NOMO-1 treated with dmso at 0.1 percent for 144 hours (cell line): ENCODE results near the gene SERBP1.
"Not testable (repeated sequence)": the region's sequence is repeated elsewhere in the genome, so short reads cannot be mapped to it uniquely, and the experiment has no call there.

Experiments used
- DNase-seq: peaks from one replicate; lab custom pipeline; 2025; ENCODE audit not compliant: unreplicated experiment; lab: John Stamatoyannopoulos, UW

The SERBP1 gene

DNA sequence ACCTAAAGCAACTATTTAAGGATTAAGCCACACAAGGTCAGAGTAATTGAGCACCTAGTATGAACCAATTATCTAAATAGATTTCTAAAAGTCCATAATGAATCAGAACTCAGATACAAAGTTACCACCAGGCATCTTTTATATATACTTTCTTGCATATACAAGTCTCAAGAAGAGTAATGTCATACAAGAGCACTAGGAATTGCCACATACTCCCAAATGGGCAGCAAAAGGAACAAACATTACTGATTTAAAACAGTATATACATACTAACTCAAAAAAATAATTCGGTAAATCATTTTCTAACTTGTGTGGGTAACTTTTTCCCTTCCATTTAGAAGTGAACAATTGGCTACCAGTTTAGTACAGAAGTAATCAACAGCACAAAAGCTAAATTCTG is 22.1 kb downstream of the SERBP1 start:
- no peak for DNase-seq

DNA sequence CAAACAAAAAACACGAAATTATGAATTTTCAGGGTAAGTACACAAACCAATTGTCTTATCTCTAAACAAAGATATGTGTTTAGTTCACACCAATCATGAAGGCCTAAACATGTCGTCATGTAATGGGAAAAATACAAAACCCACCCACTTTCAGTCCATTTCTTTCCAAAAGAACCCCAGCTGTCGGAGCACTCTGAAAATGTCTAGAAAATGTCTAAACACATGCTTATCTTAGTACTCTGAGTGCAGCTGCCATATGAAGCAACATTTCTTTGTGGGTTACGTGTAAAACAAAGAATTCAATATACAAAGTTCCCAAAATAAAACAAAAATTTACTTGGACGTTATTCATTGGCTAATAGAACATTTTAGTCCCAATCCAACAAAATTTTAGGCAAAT is 22.7 kb downstream of the SERBP1 start:
- no peak for DNase-seq

DNA sequence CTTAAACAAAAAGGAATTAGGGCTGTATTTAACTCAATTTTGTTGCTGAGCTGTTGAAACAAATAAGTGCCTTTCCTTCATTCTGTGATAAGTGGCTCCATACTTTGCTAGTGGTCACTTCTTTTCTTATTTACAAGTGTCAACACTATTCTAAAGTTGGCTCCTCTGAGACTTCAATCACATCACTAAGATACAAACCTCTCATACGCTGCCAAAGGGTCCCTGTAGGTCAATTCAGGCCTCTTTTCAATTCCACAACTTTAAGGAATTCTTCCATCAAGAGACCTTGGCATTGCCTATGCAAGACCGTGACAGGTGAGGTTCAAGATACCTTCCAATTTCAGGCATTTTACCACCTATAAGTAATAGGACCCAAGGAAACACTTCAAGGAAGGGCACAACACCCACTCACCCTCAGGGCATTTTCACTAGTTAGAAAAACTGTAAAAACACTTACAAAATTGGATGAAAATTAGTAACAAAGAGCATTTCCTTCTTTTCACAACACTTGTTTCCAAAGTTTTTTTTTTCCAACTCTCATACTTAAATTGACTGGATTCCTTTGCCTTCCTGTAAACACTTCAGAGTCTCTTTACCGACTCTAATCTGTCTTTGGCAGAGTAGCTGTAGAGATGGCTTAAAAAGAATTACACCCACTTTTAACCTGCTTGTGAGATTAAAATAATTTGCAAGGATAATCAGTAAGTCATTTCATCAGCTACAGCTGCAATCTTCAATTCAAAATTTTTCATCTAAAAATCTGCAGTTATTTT is 24.5 kb downstream of the SERBP1 start:
- DNase-seq, result no peak

DNA sequence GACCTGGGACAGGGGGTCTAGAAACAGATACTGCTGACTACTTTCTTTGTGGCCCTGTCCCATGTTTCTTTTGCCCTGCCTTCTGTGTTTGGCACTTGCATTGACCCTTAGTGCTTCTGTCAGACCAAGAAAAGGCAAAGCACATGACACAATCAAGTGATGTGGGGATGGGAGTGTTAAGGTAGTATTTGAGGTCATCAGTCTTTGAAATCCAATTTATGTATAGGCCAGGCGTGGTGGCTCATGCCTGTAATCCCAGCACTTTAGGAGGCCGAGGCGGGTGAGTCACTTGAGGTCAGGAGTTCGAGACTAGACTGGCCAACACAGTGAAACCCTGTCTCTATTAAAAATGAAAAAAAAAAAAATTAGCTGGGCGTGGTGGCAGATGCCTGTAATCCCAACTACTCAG is 26.0 kb downstream of the SERBP1 start:
- DNase-seq, result no peak

DNA sequence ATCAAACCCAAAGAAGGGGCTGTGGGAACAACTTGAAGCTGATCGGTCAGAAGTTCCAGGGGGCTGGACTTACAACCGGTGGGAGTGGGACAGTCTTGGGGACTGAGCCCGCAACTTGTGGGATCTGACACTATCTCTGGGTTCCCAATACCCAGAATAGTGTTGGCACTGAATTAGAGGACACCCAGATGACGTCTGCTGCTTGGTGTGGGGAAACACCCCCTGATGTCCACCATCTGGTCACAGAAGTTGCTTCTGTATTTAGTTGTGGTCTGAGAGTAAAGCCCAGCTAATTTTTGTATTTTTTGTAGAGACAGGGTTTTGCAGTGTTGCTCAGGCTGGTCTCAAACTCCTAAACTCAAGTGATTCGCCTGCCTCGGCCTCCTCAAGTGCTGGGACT is 28.8 kb downstream of the SERBP1 start:
- no peak for DNase-seq

DNA sequence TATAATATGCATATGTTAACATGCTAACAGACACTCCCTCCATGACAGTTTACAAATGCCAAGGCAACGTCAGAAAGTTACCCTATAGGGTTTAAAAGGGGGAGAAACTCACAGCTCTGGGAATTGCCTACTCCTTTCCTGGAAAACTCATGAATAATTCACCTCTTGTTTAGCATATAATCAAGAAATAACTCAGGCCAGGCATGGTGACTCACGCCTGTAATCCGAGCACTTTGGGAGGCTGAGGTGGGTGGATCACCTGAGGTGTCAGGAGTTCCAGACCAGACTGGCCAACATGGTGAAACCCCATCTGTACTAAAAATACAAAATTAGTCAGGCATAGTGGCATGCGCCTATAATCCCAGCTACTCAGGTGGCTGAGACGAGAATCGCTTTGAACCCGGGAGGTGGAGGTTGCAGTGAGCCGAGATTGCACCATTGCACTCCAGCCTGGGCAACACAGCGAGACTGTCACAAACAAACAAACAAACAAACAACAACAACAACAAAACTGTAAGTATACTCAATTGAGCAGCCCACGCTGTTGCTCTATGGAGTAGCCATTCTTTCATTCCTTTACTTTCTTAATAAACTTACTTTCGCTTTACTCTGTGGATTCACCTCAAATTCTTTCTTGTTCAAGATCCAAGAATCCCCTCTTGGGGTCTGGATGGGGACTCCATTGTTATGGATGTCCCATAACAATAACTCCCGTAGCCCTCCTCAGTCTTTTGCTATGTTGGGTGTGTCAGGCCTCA is 30.0 kb downstream of the SERBP1 start:
- not testable (repeated sequence) for DNase-seq

DNA sequence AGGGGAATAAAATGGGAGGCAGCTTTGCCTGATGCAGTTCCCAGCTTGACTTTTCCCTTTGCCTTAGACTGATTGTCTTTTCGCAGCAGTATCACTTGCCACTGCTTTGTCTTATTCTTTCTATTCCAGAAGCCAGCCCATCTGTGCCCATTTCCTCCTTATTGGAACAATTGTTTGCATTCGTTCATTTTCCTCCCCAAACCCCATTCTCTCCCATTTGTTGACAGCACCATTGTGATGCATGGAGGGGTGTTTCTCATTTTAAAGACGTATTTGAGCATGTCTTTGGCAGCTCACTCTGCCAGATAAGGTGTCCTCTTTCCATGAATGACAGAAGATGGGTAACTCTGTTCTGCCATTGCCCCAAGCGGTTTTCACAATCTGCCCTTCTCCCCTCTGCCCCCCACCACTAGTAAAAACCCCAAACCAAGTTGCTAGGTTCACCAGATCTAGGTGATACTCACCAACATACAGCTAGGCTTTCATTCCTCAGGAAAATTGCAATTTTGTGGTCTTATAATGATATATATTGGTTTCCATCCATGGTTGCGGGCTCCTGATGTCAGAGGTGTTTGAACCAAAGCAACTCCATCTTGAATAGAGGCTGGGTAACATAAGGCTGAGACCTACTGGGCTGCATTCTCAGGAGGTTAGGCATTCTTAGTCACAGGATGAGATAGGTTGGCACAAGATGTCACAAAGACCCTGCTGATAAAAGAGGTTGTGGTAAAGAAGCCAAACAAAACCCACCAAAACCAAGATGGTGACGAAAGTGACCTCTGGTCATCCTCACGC is 30.8 kb downstream of the SERBP1 start:
- no peak for DNase-seq

DNA sequence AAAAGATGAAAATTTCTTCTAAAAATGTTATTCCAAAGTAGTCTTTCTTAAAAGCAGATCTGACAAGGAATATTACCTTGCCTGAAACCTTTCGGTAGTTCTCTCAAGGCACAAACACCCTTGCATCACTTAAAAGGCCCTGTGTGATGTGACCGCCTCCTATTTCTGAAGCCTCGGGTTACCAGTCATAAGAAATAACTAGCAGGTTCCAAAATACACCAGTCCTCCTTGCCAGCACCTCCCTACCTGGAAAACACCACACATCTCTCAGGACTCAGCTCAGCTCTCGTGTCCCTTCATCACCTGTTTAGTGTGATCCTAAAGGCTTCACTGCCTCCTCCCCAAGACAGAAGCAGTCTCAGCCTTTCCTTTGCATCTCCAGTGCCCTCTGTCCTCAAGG is 35.7 kb downstream of the SERBP1 start:
- DNase-seq, result no peak

DNA sequence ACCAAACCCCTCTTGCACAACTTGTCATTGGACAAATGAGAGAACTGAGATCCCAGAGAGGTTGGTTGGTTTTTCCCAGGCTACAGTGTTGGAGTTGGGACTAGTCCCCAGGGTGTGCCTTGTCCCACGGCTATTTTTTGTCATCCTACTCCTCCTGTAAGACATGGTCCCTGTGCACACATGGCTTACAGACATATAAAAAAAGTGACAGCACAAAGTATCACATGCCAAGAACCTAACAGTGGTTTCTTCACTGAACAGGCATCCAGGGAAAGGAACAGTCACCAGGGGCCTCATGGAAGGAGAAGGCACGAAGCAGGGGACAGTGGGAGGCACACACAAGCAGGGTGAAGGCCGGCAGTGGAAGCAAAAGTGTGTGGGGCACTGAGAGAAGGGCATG is 36.5 kb downstream of the SERBP1 start:
- no peak for DNase-seq

DNA sequence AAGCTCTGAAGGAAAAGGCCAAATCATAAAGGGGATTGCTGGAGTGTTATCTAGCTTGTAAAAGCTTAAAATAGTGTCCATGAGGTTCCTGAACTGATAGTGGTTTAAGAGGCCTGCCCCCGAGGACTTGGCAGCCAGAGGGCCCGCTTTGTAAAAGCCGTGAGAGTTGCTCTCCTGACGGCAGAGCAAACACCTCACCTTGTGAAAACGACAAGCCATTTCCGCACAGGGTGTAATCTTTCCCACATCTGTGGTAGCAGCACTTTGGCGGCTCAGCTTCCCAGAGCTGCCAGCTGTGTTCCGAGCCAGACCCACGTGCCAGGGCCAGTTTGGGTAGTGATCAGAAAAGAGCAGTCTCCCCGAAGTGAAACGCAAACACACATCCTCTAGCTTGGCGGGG is 37.0 kb downstream of the SERBP1 start:
- no peak for DNase-seq

DNA sequence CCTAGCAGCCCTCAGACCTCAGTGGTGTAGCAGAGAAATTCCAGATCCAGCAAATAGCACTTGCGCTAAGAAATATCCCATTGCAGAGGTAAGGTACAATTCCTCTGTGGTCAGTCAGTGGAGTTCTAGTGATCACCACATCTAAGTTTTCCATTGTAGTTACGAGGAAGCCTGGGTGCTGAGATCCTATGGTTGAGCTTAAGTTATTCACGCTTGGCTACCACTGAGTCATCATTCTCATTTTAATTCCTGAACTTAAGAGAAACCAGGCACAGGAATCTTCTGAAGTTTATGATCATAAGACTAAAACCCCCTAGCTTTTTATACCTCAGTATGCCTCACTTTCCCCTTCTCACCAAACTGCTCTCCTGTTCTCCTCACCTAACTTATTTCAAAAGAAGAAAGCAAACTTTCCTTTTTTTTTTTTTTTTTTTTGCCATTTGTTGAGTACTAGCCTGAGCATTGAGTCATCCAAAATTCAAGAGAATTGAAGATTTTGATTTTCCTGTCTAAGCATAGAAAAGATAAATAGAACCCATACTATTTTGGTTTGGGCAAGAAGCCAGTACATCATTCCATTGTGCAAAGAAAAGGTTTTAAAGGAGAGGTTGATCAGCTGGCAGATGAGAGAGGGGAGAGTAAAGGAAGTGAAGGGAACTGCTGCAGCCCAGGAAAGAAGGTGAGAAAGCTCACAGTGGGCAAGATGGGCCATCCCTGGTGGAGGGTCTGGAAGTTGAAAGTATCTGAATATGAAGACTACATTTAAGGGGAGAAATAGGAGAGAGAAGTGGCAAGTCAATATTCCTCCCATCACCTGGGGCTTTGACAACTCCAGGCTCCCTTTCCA is 39.9 kb downstream of the SERBP1 start:
- no peak for DNase-seq

DNA sequence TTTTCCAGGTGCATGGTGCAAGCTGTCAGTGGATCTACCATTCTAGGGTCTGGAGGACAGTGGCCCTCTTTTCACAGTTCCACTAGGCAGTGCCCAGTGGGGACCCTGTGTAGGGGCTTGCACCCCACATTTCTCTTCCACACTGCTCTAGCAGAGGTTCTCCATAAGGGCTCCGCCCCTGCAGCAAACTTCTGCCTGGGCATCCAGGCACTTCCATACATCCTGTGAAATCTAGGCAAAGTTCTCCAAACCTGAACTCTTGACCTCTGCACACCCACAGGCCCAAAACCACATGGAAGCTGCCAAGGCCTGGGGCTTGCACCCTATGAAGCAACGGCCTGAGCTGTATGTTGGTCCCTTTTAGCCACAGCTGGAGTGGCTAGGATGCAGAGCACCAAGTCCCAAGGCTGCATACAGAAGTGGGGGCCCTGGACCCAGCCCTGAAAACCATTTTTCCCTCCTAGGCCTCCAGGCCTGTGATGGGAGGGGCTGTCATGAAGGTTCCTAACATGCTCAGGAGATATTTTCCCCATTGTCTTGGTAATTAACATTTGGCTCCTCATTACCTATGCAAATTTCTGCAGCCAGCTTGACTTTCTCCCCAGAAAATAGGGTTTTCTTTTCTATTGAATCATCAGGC is 46.1 kb downstream of the SERBP1 start:
- DNase-seq, result no peak

DNA sequence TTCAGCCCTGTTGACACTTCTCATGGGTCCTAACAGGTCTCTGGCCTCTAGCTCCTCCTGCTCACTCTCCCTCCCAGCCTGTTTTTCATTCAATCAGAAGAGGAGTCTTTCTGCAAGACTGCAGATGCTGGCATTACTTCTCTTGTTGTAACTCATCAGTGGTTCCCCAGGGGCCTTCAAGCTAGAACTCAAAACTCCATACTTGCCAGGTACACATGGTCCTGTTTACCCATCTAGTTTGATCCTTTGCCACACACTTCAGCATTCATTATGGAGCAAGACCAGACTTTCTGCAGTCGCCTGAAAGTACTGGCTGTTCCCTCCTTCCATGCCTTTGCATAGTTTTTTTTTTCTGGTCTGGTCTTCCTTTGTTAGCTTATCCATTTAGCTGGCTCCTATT is 47.9 kb downstream of the SERBP1 start:
- no peak for DNase-seq

DNA sequence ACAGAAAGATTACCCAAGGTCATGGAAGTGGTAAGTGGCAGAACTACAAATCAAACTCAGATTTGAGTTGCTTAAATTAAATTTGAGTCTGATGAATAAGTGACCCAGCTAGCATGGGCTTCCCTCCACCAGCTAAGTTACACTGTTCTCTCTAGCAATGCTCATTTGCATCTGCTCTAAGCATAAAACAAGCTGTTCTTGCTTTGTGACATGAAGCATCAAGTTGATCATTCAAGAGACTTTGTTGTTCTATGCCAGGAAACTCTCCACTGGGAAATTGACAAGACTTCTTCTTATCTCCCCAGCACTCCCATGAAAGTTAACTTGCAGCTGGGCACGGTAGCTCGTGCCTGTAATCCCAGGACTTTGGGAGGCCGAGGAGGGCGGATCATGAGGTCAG is 49.0 kb downstream of the SERBP1 start:
- no peak for DNase-seq

DNA sequence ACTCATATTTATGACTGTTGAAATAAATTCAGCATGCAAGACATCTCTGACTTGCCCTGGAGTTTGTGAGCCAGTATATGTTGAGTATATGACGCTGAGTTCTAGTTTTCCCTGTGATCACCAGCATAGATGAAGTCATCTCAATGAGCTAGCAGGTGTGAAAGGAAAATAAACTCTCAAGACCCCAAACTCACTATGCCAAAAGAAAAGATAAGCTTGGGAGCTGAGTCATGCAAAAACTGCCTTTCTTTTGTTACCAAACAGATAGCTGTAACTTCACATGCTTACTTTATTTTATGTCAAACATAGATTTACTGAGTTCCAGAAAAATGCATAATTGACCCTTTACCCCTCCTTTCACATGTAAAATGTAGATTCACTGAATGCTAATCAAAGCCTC is 52.9 kb downstream of the SERBP1 start:
- no peak for DNase-seq

DNA sequence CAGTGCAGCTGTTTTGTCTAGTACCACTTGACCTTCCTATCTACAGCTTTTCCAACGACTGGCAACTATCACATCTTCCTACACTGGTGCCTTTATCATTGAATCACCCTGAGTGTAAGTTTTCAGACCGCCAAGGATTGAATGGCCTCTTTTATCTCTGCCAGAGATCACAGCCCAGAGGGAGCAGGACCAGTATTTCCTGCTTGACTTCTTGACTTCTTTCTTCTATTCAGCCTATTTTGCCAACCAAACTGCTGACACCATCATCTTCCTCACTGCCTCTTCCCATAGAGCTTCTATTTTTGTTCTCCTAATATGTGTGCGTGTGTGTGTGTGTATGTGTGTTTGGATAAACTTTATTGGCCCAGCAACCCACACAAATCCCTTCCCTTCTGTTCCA is 53.8 kb downstream of the SERBP1 start:
- no peak for DNase-seq

DNA sequence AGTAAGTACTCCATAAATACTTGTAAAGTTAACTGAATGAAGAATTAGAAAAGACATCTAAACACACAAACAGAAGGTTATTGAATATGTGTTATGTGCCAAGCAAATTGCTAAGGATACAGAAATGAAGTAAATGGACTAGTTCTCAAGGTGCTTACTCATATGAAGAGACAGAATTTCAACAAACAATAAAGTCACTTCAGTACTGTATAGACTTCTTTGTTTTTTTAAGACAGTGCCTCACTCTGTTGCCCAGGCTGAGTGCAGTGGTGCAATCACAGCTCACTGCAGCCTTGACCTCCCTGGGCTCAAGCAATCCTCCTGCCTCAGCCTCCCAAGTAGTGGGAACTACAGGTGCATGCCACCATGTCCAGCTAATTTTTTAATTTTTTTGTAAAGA is 57.3 kb downstream of the SERBP1 start:
- DNase-seq, result no peak

DNA sequence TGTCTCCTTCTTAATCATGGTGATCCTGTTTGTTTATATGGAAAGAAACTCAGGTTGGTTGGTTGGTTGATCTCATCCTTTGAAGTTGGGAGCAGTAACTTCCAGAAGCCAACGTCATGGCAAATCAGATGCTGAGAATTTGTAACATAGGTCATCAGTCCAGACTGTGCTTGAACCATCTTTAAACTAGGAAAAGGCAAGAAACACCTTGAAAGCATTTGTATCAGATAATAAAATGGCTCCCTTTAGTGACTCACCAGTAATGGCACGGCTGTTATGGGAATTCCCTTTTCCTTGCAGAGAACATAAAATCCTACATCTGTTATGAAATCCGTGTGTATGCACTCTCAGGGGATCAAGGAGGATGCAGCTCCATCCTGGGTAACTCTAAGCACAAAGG is 58.1 kb downstream of the SERBP1 start:
- DNase-seq, result no peak

DNA sequence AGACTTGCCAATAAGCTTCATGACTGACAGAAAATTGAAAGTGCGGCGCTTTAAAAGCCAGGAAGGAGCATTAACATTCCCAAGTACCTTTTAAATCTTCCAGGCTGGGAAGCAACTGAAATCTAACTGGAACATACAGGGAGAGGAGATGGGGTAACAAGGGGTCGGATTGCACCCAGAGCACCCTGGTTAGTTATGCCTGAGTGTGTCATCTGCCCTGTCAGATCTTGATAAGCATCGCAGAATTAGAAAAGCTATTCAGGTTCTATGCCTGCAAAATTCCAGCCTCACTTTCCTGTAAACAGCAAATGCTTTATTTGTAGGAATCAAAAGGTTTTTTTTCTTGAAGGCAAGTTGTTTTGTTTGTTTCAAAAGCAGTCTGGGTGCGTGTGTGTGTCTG is 58.5 kb downstream of the SERBP1 start:
- no peak for DNase-seq

DNA sequence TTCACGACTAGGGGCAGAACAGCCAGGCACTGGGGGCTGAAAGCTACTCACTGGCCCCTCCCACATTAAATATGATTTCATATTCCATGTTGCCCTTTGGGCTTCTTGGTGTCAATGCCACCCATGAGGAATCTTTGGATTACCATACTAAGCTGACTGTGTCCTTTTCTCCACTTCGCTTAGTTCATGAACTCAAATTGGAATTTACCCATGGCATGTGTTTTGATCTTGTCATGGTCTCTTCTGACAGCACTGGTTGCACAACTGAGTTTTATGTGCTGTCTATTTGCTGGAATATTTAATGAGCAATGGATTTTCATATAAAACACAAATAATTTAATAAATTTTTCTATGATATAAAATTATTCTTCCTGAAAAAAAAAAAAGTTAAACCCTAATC is 59.2 kb downstream of the SERBP1 start:
- no peak for DNase-seq
